K562 (cell line): ENCODE results near the gene ATP5PO.

Experiments
- CBFA2T2 ChIP-seq: fragments of 450-650 bp; conservative IDR thresholded peaks from 2 replicates; pipeline ENCODE4 v1.6.1; 2017; ENCODE audit warnings: mild to moderate bottlenecking
- CTCF ChIP-seq, 3 experiments: IDR thresholded peaks in 2 of 3; conservative IDR thresholded peaks in 1 of 3; 2 replicates each; pipeline ENCODE4 v1.5.1; 2011 to 2012; ENCODE audit warnings: low read length in 3 of 3, mild to moderate bottlenecking in 3 of 3, control low read depth in 2 of 3, improper control_type of control experiment in 1 of 3, inconsistent platforms in 1 of 3, low read depth in 1 of 3, mixed read lengths in 1 of 3, moderate library complexity in 1 of 3; ENCODE audit not compliant: insufficient read depth in 2 of 3
- GATA2 ChIP-seq: sonication (generic); formaldehyde crosslinking; IDR thresholded peaks from 2 replicates; pipeline ENCODE4 v1.4.0; 2020; ENCODE audit warnings: mild to moderate bottlenecking, missing genetic modification reagents
- HDAC2 ChIP-seq: fragments of 450-650 bp; IDR thresholded peaks from 2 replicates; pipeline ENCODE4 v1.6.1; 2016; ENCODE audit warnings: mild to moderate bottlenecking
- HMGXB4 ChIP-seq: sonication (generic); formaldehyde crosslinking; IDR thresholded peaks from 2 replicates; pipeline ENCODE4 v1.8.1; 2023; ENCODE audit warnings: mild to moderate bottlenecking, missing genetic modification reagents
- JUN ChIP-seq, 2 experiments: sonication (generic) in 1 of 2; formaldehyde crosslinking in 1 of 2; IDR thresholded peaks; 2 replicates each; pipeline versions ENCODE4 v1.6.1 to v1.8.0; 2012 to 2022; ENCODE audit warnings: borderline replicate concordance in 2 of 2, mild to moderate bottlenecking in 2 of 2, improper control_type of control experiment in 1 of 2, low read depth in 1 of 2, low read length in 1 of 2, missing genetic modification reagents in 1 of 2
- SAP30 ChIP-seq: fragments of 200-600 bp; sonication (generic); IDR thresholded peaks from 2 replicates; pipeline ENCODE4 v1.6.1; 2012; ENCODE audit warnings: borderline replicate concordance, low read depth, mild to moderate bottlenecking, moderate library complexity, low read length, control low read depth, inconsistent platforms; ENCODE audit not compliant: insufficient read depth, poor library complexity, severe bottlenecking
- SIN3A ChIP-seq, 2 experiments: fragments of 150-350 bp in 1 of 2; IDR thresholded peaks; 2 replicates each; pipeline ENCODE4 v1.6.1; 2011 to 2016; ENCODE audit warnings: borderline replicate concordance in 2 of 2, low read depth in 2 of 2, low read length in 2 of 2, mild to moderate bottlenecking in 2 of 2, moderate library complexity in 2 of 2; ENCODE audit not compliant: control insufficient read depth in 1 of 2
- ZNF24 ChIP-seq: fragments of 450-650 bp; IDR thresholded peaks from 2 replicates; pipeline ENCODE4 v1.6.1; 2016

GRCh38 chr21:33939226-33939625 is 23.6 kb upstream of the ATP5PO start:
- no peak for TF ChIP-seq JUN (IDR thresholded peaks at IDR 0.05; ENCODE audit: borderline replicate concordance, low read depth, low read length)
- TF ChIP-seq JUN (CRISPR knock-in tag; IDR thresholded peaks at IDR 0.05; ENCODE audit: borderline replicate concordance), result no peak
- TF ChIP-seq SAP30, result no peak
- no peak for TF ChIP-seq ZNF24
- no peak for TF ChIP-seq HDAC2
- no peak for TF ChIP-seq CBFA2T2
- TF ChIP-seq GATA2, result no peak
- TF ChIP-seq CTCF (IDR thresholded peaks at IDR 0.05 in 2 of 3, conservative IDR thresholded peaks at IDR 0.05 in 1 of 3; ENCODE audit: insufficient read depth in 2 of 3, low read depth in 1 of 3, low read length in 3 of 3), result no peak
- no peak for TF ChIP-seq HMGXB4 (CRISPR knock-in tag)
- no peak for TF ChIP-seq SIN3A (IDR thresholded peaks at IDR 0.05; ENCODE audit: borderline replicate concordance in 2 of 2, control insufficient read depth in 1 of 2, low read depth in 2 of 2, low read length in 2 of 2)
